ENCODE data around the gene AMPD3.

DNA sequence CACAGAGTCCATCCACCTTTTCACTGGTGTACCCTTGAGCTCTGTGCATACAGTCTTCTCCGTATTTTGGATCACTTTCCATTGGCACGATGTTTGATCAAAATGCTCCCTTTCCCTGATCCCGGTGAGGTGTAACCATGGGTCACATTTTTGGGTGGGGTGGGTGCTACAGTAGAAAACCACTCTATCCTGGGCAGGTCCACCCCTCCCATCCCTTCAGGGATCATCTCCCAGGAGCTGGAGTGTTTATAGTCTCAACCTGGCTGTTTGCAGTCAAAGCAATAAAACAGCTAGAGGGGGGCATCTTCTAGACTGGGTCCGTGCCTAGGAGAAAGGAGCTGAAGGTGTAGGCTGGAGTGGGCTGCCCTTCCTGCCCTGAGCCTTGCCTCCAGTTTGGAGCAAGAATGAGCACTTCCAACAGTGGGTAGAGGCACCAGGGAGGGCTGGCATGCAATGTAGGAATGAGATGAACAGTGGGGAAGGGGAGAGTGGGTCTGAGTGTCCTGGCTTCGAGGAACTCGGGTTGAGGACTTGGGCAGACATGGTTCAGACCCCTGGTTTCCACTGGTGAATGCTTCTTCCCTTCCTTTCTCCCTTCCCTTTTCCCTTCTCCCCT, 47.1 kb downstream of the AMPD3 start:
- TF ChIP-seq, protein P1, sequence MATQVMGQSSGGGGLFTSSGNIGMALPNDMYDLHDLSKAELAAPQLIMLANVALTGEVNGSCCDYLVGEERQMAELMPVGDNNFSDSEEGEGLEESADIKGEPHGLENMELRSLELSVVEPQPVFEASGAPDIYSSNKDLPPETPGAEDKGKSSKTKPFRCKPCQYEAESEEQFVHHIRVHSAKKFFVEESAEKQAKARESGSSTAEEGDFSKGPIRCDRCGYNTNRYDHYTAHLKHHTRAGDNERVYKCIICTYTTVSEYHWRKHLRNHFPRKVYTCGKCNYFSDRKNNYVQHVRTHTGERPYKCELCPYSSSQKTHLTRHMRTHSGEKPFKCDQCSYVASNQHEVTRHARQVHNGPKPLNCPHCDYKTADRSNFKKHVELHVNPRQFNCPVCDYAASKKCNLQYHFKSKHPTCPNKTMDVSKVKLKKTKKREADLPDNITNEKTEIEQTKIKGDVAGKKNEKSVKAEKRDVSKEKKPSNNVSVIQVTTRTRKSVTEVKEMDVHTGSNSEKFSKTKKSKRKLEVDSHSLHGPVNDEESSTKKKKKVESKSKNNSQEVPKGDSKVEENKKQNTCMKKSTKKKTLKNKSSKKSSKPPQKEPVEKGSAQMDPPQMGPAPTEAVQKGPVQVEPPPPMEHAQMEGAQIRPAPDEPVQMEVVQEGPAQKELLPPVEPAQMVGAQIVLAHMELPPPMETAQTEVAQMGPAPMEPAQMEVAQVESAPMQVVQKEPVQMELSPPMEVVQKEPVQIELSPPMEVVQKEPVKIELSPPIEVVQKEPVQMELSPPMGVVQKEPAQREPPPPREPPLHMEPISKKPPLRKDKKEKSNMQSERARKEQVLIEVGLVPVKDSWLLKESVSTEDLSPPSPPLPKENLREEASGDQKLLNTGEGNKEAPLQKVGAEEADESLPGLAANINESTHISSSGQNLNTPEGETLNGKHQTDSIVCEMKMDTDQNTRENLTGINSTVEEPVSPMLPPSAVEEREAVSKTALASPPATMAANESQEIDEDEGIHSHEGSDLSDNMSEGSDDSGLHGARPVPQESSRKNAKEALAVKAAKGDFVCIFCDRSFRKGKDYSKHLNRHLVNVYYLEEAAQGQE (IDR thresholded peaks at IDR 0.05; ENCODE audit: low read depth) = no peak
- TF ChIP-seq EGR1 (IDR thresholded peaks at IDR 0.05) (no peak), CEBPB (IDR thresholded peaks at IDR 0.05) (no peak), TAF1 (IDR thresholded peaks at IDR 0.05; ENCODE audit: low read depth) (no peak), EP300 (IDR thresholded peaks at IDR 0.05; ENCODE audit: borderline replicate concordance) (no peak)
